ENCODE results near the gene AKAP8.
"Not testable (repeated sequence)": the region's sequence is repeated elsewhere in the genome, so short reads cannot be mapped to it uniquely, and the experiment has no call there.

The AKAP8 gene

DNA sequence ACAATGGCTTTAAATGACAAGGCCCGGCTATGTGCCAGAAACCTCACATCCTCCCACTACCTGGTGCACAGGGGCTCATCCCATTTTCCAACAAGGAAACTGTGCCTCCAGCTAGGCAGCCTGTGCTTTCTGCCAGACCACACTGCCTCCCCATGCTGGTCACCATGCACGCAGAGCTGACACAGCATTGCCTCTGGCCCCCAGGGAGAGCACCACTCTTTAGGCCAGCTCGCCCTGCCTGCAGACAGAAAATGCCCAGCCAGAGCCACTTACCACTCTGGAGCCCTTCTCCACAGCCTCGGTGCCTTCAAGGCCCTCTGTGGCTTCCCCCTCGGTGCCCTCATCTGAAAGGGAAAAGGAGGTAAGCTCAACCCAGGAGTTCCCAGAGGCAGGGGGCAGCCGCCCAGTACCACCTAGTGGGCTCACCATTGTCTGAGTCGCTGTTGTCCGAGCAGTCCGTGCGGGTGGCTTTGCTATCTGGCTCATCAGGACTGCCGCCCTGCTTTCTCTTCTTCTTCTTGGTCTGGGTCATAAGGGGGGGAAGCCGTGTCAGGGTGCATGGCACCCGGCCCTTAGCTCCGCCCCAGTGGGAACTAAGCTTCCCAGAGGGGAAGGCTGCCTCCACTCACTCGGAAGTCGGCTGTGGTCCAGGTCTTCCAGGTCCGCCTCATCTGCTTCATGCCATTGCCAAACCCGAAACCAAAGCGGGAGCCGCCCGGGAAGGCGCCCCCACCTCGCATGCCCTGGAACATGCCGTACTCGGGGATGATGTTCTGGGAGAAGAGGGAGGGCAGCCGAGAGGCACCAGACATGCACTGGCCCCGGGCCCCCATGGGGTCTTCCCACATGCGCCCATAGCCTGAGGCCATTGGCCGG, 21.2 kb upstream of the AKAP8 start:
- Mint-ChIP-seq H3K27me3 (no peaks in the 10 kb centered on the region), H3K9me3 (no peaks in the 10 kb centered on the region), H3K36me3 (ENCODE audit: insufficient read depth) (peaks cover 45% of the 10 kb centered on the region), H3K4me1 (peaks cover 33% of the 10 kb centered on the region), H3K4me3 (no peak overlapping the region), H3K27ac (ENCODE audit: low read depth) (no peak overlapping the region)
- no peak for ATAC-seq (replicated peaks; ENCODE audit: extremely low read depth, poor library complexity, severe bottlenecking)
- DNase-seq (ENCODE audit: low spot score in 2 of 2): no peak

DNA sequence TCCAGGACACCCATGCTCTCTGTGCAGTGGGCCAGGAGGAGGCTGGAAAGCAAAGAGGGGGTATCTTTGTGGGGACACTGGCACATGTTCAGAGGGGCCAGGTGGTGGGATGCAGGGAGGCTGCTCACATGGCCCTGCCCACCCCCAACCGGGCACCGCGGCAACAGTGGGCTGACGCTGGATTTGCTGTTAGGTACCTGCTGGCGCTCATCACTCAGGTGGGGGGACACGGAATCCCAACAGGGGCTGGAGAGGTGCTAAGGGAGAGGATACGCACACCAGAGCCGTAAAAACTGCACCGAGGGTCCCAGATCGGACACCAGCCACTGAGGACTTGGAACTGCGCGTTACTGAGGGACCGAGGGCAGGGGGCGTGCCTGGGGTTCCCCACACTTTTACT, 20.0 kb upstream of the AKAP8 start:
- DNase-seq (ENCODE audit: low spot score in 2 of 2) (no peak), ATAC-seq (replicated peaks; ENCODE audit: extremely low read depth, poor library complexity, severe bottlenecking) (no peak)
- no peak overlapping the region for H3K27ac Mint-ChIP-seq (ENCODE audit: low read depth)
- H3K9me3 Mint-ChIP-seq: no peaks in the 10 kb centered on the region
- no peaks in the 10 kb centered on the region for H3K27me3 Mint-ChIP-seq
- H3K36me3 Mint-ChIP-seq (ENCODE audit: insufficient read depth): peaks cover 41% of the 10 kb centered on the region
- H3K4me3 Mint-ChIP-seq: no peak overlapping the region
- H3K4me1 Mint-ChIP-seq: peaks cover 24% of the 10 kb centered on the region

DNA sequence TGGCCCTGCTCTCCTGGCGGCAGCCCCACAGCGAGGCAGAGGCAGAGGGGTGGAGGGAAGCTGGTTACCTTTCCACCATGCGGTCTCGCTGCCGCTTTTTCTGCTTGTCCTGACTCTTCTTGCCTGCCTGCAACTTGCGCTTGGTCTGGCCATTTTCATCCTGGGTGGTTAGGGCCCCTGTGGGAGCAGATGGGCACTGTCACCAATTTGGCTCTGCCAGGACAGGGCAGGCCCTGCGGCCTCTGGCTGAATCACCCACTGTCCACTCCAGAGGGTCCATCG, 19.6 kb upstream of the AKAP8 start:
- H3K4me3 Mint-ChIP-seq: no peak overlapping the region
- DNase-seq (ENCODE audit: low spot score in 2 of 2): no peak
- H3K36me3 Mint-ChIP-seq (ENCODE audit: insufficient read depth): peaks cover 43% of the 10 kb centered on the region

DNA sequence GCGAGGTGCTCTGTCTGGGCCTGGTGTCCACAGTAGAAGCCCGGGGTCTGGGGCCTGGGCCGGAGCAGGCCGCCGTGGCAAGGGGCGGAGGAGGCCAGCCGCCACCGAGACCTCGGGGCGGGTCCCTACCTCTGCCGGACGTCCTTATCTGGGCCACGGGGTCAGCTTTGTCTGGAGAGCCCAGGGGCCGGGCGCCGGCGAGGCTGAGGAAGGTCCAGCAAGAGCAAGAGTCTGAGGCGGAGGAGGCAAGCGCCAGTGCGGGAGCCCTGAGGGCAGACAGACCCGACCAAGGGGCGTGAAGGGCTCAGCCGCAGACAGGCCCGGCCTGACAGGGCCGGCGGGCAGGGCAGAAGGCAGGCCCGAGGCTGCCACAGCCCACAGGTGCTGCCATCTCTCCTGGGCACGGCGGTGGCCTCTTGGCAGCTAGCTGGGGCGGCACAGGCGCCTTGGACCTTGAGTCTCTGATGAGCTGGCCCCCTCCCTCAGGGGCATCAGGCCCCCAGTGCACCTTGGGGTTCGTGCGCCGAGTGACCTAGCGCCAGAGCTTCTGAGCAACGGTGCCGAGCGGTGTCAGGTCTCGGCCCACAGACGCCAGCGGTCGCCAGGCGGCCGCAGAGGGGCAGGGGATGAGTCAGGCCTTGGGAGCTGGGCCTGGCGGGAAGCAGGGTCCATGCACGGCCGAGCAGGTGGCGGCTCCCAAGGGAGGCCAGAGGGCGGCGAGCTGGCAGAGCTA, 19.1 kb upstream of the AKAP8 start:
- Mint-ChIP-seq H3K36me3 (ENCODE audit: insufficient read depth) (peaks cover 48% of the 10 kb centered on the region), H3K4me3 (no peak overlapping the region), H3K4me1 (peaks cover 21% of the 10 kb centered on the region), H3K27me3 (no peaks in the 10 kb centered on the region), H3K27ac (ENCODE audit: low read depth) (no peak overlapping the region), H3K9me3 (no peaks in the 10 kb centered on the region)
- DNase-seq (ENCODE audit: low spot score in 2 of 2): no peak
- no peak for ATAC-seq (replicated peaks; ENCODE audit: extremely low read depth, poor library complexity, severe bottlenecking)

More for the DNA sequence above, 19.6 kb upstream of the AKAP8 start:
- Mint-ChIP-seq H3K27ac (ENCODE audit: low read depth) (no peak overlapping the region), H3K27me3 (no peaks in the 10 kb centered on the region), H3K4me1 (peaks cover 21% of the 10 kb centered on the region), H3K9me3 (no peaks in the 10 kb centered on the region)
- ATAC-seq (replicated peaks; ENCODE audit: extremely low read depth, poor library complexity, severe bottlenecking): no peak

DNA sequence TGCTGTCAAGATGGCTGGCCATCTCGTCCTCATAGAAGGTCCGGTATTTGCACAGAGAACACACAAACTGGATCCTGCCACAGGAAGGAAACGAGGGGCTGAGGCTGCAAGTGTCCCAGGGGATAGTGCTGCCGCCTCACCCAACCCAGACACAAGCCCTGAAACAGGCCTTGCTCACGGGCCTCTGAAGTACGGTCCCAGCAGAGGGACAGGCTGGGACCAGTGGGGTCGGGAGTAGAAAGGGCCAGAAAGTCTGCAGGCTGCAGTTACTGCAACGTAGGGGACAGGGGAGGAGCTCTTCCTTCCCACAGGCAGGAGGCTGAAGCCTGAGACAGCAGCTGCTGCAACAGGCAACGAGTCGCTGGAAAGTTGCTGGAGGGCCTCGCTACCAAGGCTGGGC, 18.2 kb upstream of the AKAP8 start:
- no peak for ATAC-seq (replicated peaks; ENCODE audit: extremely low read depth, poor library complexity, severe bottlenecking)
- Mint-ChIP-seq H3K27ac (ENCODE audit: low read depth) (no peak overlapping the region), H3K36me3 (ENCODE audit: insufficient read depth) (peaks cover 56% of the 10 kb centered on the region)

DNA sequence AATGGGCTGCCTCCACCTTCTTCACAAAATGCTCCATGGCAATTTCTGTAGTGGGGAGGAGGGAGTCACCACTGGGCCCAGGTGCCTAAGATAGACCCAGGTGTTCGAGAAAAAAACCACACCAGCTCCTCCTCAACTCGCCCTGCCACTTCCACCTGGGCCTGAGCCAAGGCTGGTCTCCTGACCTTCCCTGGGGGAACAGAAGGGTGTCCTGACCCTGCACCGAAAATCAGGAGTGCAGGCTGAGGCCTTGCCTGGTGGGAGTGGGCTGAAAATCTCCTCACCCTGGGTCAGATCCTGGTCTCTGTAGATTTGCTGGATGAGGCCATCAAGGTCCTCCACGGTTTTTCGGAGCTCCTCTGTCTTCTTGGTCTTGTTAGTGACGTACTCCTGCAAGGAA, 17.6 kb upstream of the AKAP8 start:
- Mint-ChIP-seq H3K4me3 (no peak overlapping the region), H3K36me3 (ENCODE audit: insufficient read depth) (peaks cover 59% of the 10 kb centered on the region), H3K27ac (ENCODE audit: low read depth) (no peak overlapping the region), H3K9me3 (no peaks in the 10 kb centered on the region), H3K4me1 (peaks cover 12% of the 10 kb centered on the region), H3K27me3 (no peaks in the 10 kb centered on the region)
- ATAC-seq (replicated peaks; ENCODE audit: extremely low read depth, poor library complexity, severe bottlenecking): no peak
- DNase-seq (ENCODE audit: low spot score in 2 of 2): no peak

More for the DNA sequence above, 18.2 kb upstream of the AKAP8 start:
- H3K4me1 Mint-ChIP-seq: peaks cover 17% of the 10 kb centered on the region
- H3K4me3 Mint-ChIP-seq: no peak overlapping the region
- H3K9me3 Mint-ChIP-seq: no peaks in the 10 kb centered on the region
- no peaks in the 10 kb centered on the region for H3K27me3 Mint-ChIP-seq
- no peak for DNase-seq (ENCODE audit: low spot score in 2 of 2)

DNA sequence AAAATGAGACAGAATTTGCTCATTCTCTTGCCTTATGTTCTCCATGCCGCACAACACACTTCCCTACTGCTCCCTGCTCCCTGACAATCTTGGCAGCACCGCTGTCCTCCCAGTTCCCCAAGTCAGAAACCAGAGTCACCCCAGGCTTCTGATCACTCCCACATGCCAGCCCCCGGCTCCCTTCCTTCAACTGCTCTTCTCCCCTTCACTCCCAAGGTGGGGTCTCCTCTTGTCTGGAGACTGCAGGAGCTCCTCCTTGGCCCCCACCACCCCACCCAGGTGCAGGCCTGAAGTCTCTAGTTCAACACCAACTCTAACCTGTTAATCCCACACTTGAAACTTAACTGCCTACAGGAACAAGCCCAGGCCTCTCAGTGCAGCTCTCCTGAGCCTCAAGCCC, 16.8 kb upstream of the AKAP8 start:
- no peak for ATAC-seq (replicated peaks; ENCODE audit: extremely low read depth, poor library complexity, severe bottlenecking)
- H3K9me3 Mint-ChIP-seq: no peaks in the 10 kb centered on the region
- H3K4me3 Mint-ChIP-seq: peak overlapping the region; percentile 36
- peak overlapping the region; percentile 69 for H3K27ac Mint-ChIP-seq (ENCODE audit: low read depth)
- peaks cover 66% of the 10 kb centered on the region for H3K36me3 Mint-ChIP-seq (ENCODE audit: insufficient read depth)
- no peak for DNase-seq (ENCODE audit: low spot score in 2 of 2)
- no peaks in the 10 kb centered on the region for H3K27me3 Mint-ChIP-seq
- H3K4me1 Mint-ChIP-seq: peaks cover 12% of the 10 kb centered on the region

DNA sequence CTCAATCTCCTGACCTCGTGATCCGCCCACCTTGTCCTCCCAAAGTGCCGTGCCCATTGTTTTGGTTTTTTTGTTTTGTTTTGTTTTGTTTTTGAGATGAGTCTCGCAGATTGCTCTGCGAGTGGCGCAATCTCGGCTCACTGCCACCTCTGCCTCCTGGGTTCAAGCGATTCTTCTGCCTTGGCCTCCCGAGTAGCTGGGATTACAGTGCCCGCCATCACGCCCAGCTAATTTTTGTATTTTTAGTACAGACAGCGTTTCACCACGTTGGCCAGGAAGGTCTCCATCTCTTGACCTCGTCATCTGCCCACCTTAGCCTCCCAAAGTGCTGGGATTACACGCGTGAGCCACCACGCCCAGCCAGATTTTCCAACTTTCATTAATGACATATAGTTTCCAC, 15.7 kb upstream of the AKAP8 start:
- H3K27me3 Mint-ChIP-seq; H3K9me3 Mint-ChIP-seq; DNase-seq (ENCODE audit: low spot score in 2 of 2); H3K4me3 Mint-ChIP-seq; ATAC-seq (replicated peaks; ENCODE audit: extremely low read depth, poor library complexity, severe bottlenecking): not testable (repeated sequence)
- H3K4me1 Mint-ChIP-seq: peaks cover 12% of the 10 kb centered on the region
- peak overlapping the region; percentile 72 for H3K27ac Mint-ChIP-seq (ENCODE audit: low read depth)
- H3K36me3 Mint-ChIP-seq (ENCODE audit: insufficient read depth): peaks cover 63% of the 10 kb centered on the region

DNA sequence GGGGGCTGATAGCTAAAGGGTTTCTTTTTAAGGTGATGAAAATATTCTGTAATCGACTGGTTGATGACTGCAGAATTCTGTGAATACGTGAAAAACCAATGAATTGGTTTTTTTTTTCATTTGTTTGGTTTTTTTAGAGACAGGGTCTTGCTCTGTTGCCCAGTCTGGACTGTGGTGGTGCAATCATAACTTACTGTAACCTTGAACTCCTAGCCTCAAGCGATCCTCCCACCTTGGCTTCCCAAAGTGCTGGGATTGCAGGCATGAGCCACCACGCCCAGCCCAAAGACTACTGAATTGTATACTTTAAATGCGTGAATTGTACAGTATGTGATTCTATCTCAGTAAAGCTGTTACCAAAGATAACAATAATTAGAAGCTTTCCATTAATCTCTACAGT, 14.8 kb upstream of the AKAP8 start:
- Mint-ChIP-seq H3K4me3 (no peak overlapping the region), H3K36me3 (ENCODE audit: insufficient read depth) (peaks cover 64% of the 10 kb centered on the region), H3K27ac (ENCODE audit: low read depth) (peak overlapping the region; percentile 72), H3K4me1 (peaks cover 12% of the 10 kb centered on the region), H3K27me3 (no peaks in the 10 kb centered on the region), H3K9me3 (no peaks in the 10 kb centered on the region)
- no peak for ATAC-seq (replicated peaks; ENCODE audit: extremely low read depth, poor library complexity, severe bottlenecking)
- no peak for DNase-seq (ENCODE audit: low spot score in 2 of 2)

DNA sequence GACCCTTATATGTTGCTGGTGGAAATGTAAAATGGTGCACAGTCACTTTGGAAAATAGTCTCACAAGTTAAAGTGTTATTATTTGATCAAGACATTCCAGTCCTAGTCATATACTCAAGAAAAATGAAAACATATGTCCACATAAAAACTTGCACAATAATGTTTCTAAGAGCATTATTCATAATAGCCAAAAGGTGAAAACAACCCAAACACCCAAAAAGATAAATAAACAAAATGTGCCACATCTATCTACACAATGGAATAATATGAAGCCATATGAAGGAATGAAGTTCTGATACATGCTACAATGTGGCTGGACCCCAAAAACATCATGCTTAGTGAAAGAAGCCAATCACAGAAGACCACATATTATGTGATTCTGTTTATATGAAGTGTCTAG, 14.4 kb upstream of the AKAP8 start:
- Mint-ChIP-seq H3K4me3 (no peak overlapping the region), H3K27ac (ENCODE audit: low read depth) (no peak overlapping the region), H3K9me3 (no peaks in the 10 kb centered on the region), H3K4me1 (peaks cover 12% of the 10 kb centered on the region), H3K27me3 (no peaks in the 10 kb centered on the region), H3K36me3 (ENCODE audit: insufficient read depth) (peaks cover 60% of the 10 kb centered on the region)
- DNase-seq (ENCODE audit: low spot score in 2 of 2): no peak
- no peak for ATAC-seq (replicated peaks; ENCODE audit: extremely low read depth, poor library complexity, severe bottlenecking)

DNA sequence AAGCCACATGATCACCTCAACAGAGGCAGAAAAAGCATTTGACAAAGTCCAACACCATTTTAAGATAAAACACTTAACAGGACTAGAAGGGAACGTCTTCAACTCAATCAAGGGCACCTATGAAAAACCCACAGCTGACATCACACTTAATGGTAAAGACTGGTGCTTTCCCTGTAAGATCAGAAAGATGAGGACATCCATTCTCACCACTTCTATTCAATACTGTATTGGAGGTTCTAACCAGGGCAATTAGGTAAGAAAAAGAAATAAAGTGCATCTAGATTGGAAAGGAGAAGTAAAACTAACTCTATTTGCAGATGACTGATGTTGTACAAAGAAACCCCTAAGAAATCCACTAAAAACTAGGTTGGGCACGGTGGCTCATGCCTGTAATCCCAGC, 11.2 kb upstream of the AKAP8 start:
- DNase-seq (ENCODE audit: low spot score in 2 of 2) (no peak), ATAC-seq (replicated peaks; ENCODE audit: extremely low read depth, poor library complexity, severe bottlenecking) (no peak)
- Mint-ChIP-seq H3K4me3 (no peak overlapping the region), H3K27me3 (no peaks in the 10 kb centered on the region), H3K4me1 (no peaks in the 10 kb centered on the region), H3K27ac (ENCODE audit: low read depth) (peak overlapping the region; percentile 10), H3K36me3 (ENCODE audit: insufficient read depth) (peaks cover 42% of the 10 kb centered on the region), H3K9me3 (no peaks in the 10 kb centered on the region)

DNA sequence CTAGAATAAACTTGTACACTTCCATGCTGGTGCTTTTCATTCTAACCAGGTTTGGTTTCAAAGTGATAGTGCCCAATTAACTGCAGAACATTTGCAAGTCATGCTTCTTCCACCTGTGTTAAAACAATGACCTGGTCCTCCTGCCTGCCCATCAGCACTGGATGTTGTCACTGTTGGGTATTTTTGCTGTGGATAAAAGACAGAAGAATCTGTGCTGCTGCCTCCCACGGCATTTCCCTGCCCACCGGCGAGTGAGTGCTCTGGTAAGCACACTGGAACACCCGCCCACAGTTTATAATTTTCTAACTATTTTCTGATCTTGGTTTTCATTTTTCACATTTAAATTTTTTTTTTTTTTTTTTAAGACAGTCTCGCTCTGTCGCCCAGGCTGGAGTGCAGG, 2.3 kb upstream of the AKAP8 start:
- no peak for ATAC-seq (replicated peaks; ENCODE audit: extremely low read depth, poor library complexity, severe bottlenecking)

DNA sequence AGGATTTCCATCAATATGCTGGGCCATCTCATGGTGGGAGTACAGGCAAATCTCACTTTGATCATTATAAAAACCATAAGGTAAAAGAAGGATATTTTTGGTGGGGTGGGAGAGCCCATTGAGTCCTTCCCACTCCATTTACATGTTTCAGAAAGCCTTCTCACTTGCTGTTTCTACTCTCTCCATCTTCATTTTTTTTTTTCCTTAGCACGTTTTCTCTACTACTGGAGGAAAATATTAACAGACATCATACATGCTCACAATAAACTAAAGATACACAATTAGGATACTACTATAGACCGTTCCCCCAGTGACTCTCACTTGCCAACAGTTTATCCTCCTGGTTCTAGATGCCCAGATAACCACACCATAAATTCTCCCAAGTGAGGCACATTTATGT, 1.8 kb upstream of the AKAP8 start:
- Mint-ChIP-seq H3K9me3 (no peaks in the 10 kb centered on the region), H3K27ac (ENCODE audit: low read depth) (peak overlapping the region; percentile 97), H3K27me3 (no peaks in the 10 kb centered on the region), H3K4me3 (peak overlapping the region; percentile 22), H3K4me1 (peaks cover 30% of the 10 kb centered on the region), H3K36me3 (ENCODE audit: insufficient read depth) (peaks cover 25% of the 10 kb centered on the region)
- DNase-seq (ENCODE audit: low spot score in 2 of 2): no peak
- no peak for ATAC-seq (replicated peaks; ENCODE audit: extremely low read depth, poor library complexity, severe bottlenecking)

More for the DNA sequence above, 2.3 kb upstream of the AKAP8 start:
- Mint-ChIP-seq H3K9me3 (no peaks in the 10 kb centered on the region), H3K4me1 (peaks cover 25% of the 10 kb centered on the region), H3K27ac (ENCODE audit: low read depth) (no peak overlapping the region), H3K27me3 (no peaks in the 10 kb centered on the region), H3K36me3 (ENCODE audit: insufficient read depth) (peaks cover 25% of the 10 kb centered on the region), H3K4me3 (peak overlapping the region; percentile 22)
- no peak for DNase-seq (ENCODE audit: low spot score in 2 of 2)

Data from central memory CD8-positive, alpha-beta T cell (primary cell).